ENCODE measurements around the gene CHI3L1.

Gene CHI3L1

DNA sequence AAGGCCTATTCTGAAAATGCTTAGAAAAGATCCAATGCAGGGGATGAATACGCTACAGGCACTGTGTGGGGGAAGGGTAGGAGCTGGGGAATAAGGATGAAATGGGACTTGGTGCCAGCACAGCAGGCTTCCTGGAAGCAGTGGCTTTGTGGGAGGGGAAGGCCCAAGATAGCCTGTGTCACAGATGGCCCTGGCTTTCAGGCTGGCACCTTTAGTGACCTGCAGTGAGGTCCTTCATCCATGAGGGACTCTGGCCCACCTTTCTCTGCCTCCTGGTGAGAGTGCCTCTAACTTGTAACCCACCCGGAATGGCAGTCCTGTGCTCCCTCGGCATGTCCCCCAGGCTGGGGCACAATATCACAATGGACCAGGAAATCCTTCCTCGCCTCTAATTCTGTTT is 919 bp downstream of the CHI3L1 start:
- DNase-seq (ENCODE audit: low spot score in 2 of 2) (no peak), ATAC-seq (replicated peaks; ENCODE audit: extremely low read depth, poor library complexity, severe bottlenecking) (no peak)
- H3K4me3 Mint-ChIP-seq: no peak overlapping the region
- peaks cover 29% of the 10 kb centered on the region for H3K27me3 Mint-ChIP-seq
- no peaks in the 10 kb centered on the region for H3K4me1 Mint-ChIP-seq
- no peak overlapping the region for H3K27ac Mint-ChIP-seq (ENCODE audit: low read depth)
- H3K9me3 Mint-ChIP-seq: no peaks in the 10 kb centered on the region
- no peaks in the 10 kb centered on the region for H3K36me3 Mint-ChIP-seq (ENCODE audit: insufficient read depth)

DNA sequence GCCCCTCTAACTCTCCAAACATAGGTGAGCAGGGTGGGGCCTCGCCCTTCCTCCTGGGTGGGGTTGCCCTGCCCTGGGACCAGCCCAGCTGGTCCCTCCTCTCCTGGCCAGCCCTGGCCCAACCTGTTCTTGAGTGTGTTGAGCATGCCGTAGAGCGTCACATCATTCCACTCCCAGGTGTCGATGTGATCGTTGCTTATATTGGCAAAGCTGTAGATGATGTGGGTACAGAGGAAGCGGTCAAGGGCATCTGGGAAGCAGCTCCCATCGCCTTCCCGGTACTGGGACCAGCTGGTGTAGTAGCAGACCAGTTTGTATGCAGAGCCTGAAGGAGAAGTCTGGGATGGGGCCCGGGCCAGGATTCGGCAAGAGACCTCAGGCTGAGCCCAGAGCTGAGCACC is 1.4 kb downstream of the CHI3L1 start:
- no peaks in the 10 kb centered on the region for H3K9me3 Mint-ChIP-seq
- no peaks in the 10 kb centered on the region for H3K4me1 Mint-ChIP-seq
- ATAC-seq (replicated peaks; ENCODE audit: extremely low read depth, poor library complexity, severe bottlenecking) (no peak), DNase-seq (ENCODE audit: low spot score in 2 of 2) (no peak)
- H3K4me3 Mint-ChIP-seq: no peak overlapping the region
- no peaks in the 10 kb centered on the region for H3K36me3 Mint-ChIP-seq (ENCODE audit: insufficient read depth)
- no peak overlapping the region for H3K27ac Mint-ChIP-seq (ENCODE audit: low read depth)
- peaks cover 29% of the 10 kb centered on the region for H3K27me3 Mint-ChIP-seq

DNA sequence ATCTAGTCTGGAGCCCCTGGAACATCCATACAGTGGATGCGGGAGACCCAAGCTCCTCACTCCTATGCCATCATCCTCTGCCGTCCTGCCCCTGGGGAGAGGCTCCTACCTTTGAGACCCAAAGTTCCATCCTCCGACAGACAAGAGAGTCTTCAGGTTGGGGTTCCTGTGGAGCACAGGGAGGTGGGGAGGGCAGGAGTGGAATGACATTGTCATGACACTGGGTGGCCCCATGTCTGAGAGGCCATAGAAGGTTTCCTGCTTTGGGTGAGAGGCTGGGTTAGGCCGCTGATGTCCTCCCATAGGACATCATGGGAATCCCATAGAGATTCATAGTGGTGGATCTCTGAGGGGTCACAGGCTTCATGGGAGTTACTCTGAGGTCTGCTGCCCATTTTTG is 2.0 kb downstream of the CHI3L1 start:
- H3K27ac Mint-ChIP-seq (ENCODE audit: low read depth): no peak overlapping the region
- DNase-seq (ENCODE audit: low spot score in 2 of 2) (no peak), ATAC-seq (replicated peaks; ENCODE audit: extremely low read depth, poor library complexity, severe bottlenecking) (no peak)
- H3K9me3 Mint-ChIP-seq: no peaks in the 10 kb centered on the region
- H3K27me3 Mint-ChIP-seq: peaks cover 23% of the 10 kb centered on the region
- no peaks in the 10 kb centered on the region for H3K36me3 Mint-ChIP-seq (ENCODE audit: insufficient read depth)
- H3K4me1 Mint-ChIP-seq: no peaks in the 10 kb centered on the region
- H3K4me3 Mint-ChIP-seq: no peak overlapping the region

DNA sequence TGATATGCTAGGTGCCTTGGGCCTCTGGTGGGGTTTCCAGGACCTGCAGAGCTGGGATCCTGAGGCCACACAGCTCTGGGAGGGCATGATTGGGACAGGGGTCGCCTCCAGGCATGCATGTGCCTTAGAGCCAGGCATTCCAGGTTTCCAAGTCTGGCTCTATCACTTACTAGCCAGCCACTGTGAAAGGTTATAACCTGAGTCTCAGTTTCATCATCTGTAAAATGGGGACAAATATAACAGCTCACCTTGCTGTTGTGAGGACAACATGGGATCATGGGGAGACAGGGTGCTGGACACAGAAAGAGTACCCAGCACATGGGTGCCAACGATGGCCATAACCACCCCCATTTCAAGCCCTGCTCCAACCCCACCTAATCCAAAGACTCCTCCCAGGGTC is 2.7 kb downstream of the CHI3L1 start:
- Mint-ChIP-seq H3K27ac (ENCODE audit: low read depth) (no peak overlapping the region), H3K9me3 (no peaks in the 10 kb centered on the region), H3K4me3 (no peak overlapping the region), H3K4me1 (no peaks in the 10 kb centered on the region), H3K36me3 (ENCODE audit: insufficient read depth) (no peaks in the 10 kb centered on the region), H3K27me3 (peaks cover 17% of the 10 kb centered on the region)
- no peak for ATAC-seq (replicated peaks; ENCODE audit: extremely low read depth, poor library complexity, severe bottlenecking)
- DNase-seq (ENCODE audit: low spot score in 2 of 2): no peak

DNA sequence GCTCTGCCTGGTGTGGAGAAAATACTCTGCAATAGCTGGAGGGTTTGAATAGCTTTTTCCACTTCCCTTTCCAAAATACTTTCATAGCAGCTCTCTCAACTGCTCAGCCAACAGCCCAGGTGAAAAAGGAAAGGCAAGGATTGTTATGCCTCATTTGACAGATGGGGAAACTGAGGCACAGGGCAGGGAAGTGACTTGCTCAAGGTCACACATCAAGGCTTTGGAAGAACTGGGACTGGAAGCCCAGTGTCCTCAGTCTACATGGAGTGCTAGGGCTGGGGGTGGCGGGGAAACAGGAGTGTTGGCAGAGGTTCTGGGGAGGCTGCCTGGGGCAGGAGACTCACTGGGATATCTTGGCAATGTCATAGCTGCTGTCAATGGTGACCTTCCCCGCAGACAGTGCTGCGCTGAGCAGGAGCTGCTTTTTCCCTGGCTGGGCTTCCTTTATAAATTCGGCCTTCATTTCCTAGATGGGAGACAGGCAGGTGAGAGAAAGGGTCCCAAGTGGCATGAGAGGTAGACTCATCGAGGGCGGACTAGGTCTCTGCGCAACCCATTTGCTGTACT is 4.0 kb downstream of the CHI3L1 start:
- ATAC-seq (replicated peaks; ENCODE audit: extremely low read depth, poor library complexity, severe bottlenecking) (no peak), DNase-seq (ENCODE audit: low spot score in 2 of 2) (no peak)
- H3K4me1 Mint-ChIP-seq: no peaks in the 10 kb centered on the region
- H3K4me3 Mint-ChIP-seq: no peak overlapping the region
- H3K9me3 Mint-ChIP-seq: no peaks in the 10 kb centered on the region
- H3K27me3 Mint-ChIP-seq: peaks cover 27% of the 10 kb centered on the region
- no peaks in the 10 kb centered on the region for H3K36me3 Mint-ChIP-seq (ENCODE audit: insufficient read depth)
- no peak overlapping the region for H3K27ac Mint-ChIP-seq (ENCODE audit: low read depth)

DNA sequence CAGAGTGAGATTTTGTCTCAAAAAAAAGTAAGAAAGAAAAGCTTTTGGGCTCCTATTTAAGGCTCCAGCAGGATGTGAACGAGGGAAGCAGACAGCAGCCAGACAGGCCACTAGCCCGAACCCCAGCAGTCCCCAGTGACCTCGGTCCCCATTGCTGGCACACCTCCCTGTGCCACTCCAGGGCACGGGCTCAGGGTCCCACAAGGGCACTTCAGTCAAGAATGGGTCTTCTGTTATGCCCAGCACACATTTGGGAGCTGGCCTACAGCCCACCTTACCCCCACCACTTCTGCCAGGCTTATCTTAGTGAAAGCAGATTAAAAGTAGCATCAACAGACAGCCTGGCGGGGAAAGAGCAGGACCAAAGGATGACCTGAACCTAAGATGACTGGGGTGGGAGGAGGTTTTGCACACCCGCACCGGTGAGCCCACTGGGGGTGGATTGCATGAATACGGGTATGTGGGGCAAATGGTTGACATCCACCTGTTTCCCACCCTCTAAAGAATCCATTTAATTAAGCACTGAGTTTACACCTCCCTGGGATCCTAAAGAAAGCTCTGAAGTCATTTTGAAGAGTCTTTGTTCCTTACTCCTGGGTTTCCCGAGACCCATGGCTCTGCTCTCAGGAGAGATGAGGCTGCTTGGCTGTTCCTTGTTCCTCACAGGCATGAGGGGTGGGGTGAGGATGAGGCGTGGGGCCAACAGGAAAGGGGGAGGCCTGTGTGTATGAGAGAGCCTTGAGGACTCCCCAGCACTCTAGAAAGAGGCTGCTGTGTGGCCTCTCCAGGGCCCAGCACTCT is 4.7 kb downstream of the CHI3L1 start:
- Mint-ChIP-seq H3K4me1 (no peaks in the 10 kb centered on the region), H3K27ac (ENCODE audit: low read depth) (no peak overlapping the region), H3K36me3 (ENCODE audit: insufficient read depth) (no peaks in the 10 kb centered on the region), H3K9me3 (no peaks in the 10 kb centered on the region), H3K27me3 (peaks cover 32% of the 10 kb centered on the region), H3K4me3 (no peak overlapping the region)
- DNase-seq (ENCODE audit: low spot score in 2 of 2): no peak
- ATAC-seq (replicated peaks; ENCODE audit: extremely low read depth, poor library complexity, severe bottlenecking): no peak

DNA sequence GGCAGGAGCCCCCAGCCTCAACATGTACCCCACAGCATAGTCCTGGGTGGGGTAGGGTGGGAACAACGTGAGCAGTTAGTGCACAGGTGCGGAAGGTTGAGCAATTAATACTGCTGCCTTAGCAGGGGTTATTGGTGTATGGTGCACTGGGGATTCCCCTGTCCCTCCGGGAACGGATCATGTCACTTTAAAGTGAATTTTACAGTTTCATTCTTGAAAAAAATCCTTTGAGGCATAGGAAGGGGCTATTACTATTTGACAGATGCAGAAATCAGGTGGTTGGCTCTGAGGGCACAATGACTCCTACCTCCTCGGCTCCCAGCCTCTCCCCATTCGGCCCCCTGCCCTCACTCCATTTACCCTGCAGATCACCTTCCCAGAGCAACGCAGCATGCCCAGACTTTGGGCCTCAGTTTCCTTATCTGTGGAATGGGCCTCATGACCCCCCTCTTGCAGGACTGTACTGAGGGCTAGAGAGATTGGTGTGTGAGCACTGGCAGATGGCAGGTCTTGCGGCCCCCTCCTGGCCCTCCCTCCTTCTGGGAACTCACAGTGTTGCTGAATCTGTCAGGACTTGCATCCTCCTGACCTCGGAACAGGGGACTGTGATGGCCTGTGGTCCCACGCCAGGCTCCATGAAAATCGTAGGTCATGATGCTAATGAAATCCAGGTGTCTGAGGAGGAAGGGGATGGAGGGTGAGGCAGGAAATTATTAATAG is 5.7 kb downstream of the CHI3L1 start:
- H3K27me3 Mint-ChIP-seq: peaks cover 32% of the 10 kb centered on the region
- H3K27ac Mint-ChIP-seq (ENCODE audit: low read depth): no peak overlapping the region
- no peak overlapping the region for H3K4me3 Mint-ChIP-seq
- H3K36me3 Mint-ChIP-seq (ENCODE audit: insufficient read depth): no peaks in the 10 kb centered on the region
- no peak for DNase-seq (ENCODE audit: low spot score in 2 of 2)
- ATAC-seq (replicated peaks; ENCODE audit: extremely low read depth, poor library complexity, severe bottlenecking): no peak
- no peaks in the 10 kb centered on the region for H3K4me1 Mint-ChIP-seq
- no peaks in the 10 kb centered on the region for H3K9me3 Mint-ChIP-seq

DNA sequence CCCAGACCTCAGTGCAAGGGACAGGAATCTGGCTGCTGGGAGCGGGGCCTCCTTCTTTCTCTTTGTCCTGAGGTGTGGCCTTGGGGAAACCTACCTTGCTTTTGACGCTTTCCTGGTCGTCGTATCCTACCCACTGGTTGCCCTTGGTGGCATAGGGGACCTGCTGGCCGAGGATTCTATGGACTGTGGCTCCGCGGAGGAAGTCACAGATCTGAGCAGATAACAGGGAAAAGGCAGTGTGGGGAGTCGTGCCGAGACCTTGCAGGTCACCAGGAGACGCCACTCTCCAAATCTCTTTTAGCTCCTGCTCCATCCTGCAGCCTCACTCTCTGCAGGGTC is 6.9 kb downstream of the CHI3L1 start:
- ATAC-seq (replicated peaks; ENCODE audit: extremely low read depth, poor library complexity, severe bottlenecking) (no peak), DNase-seq (ENCODE audit: low spot score in 2 of 2) (no peak)
- peaks cover 38% of the 10 kb centered on the region for H3K27me3 Mint-ChIP-seq
- no peaks in the 10 kb centered on the region for H3K9me3 Mint-ChIP-seq
- H3K36me3 Mint-ChIP-seq (ENCODE audit: insufficient read depth): no peaks in the 10 kb centered on the region
- no peak overlapping the region for H3K4me3 Mint-ChIP-seq
- no peak overlapping the region for H3K27ac Mint-ChIP-seq (ENCODE audit: low read depth)
- H3K4me1 Mint-ChIP-seq: no peaks in the 10 kb centered on the region

DNA sequence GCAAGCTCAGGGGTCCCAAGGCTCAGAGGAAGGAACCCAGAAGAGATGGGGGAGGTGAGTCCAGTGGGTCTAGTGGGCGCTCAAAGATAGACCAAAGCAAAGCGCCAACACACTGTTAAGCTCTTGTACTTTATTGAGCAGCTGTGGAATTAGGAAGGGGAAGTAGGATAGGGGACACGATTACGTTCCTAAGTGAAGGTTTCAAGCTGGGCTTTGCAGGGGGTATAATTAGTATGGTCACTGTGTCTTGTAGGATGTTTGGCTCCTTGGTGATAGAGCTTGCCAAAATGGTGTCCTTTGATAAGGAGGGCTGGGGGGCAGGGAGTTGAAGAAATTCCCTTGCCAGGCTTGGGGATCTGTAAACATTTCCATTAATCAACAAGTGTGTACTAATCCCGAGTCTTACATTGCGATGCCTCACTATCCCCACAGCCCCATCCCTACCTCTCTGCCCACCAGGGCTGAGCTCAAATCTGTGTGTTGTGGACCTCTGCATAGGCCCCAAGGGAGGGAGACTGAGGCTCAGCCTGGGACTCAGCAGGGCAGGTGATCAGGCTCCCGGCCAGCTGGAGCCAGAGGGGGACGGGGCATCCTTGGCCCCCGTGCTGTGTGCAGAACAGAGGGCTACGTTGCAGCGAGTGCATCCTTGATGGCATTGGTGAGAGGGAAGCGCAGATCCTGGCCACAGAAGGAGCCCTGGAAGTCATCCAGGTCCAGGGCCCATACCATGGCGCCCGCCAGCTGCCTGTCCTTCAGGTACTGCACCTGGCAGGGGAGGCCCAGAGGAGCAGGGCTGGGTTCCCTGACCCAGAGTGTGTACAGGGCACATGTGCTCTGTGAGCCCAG is 7.5 kb downstream of the CHI3L1 start:
- Mint-ChIP-seq H3K9me3 (no peaks in the 10 kb centered on the region), H3K36me3 (ENCODE audit: insufficient read depth) (no peaks in the 10 kb centered on the region), H3K4me1 (no peaks in the 10 kb centered on the region), H3K27ac (ENCODE audit: low read depth) (no peak overlapping the region), H3K4me3 (no peak overlapping the region), H3K27me3 (peaks cover 40% of the 10 kb centered on the region)
- no peak for DNase-seq (ENCODE audit: low spot score in 2 of 2)
- no peak for ATAC-seq (replicated peaks; ENCODE audit: extremely low read depth, poor library complexity, severe bottlenecking)

DNA sequence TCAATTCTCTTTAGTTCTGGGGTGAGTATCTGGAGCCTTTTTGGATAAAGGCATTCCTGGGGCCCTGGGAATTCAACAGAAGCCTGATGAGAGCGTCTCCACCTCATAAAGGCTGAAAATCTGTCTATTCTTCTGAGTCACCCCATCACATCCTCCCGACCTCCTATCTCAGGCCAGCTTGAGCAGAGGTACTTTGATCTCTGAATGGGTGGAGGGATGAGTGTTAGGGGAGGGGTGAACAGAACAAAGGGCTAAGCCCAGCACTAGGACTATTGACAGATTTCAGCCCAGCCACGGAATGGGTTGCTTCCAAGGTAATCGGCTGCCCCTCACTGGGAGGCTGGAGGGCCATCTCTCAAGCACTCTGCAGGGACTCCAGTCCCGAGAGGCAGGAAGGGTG is 8.4 kb downstream of the CHI3L1 start:
- DNase-seq (ENCODE audit: low spot score in 2 of 2) (no peak), ATAC-seq (replicated peaks; ENCODE audit: extremely low read depth, poor library complexity, severe bottlenecking) (no peak)
- no peak overlapping the region for H3K4me3 Mint-ChIP-seq
- H3K27ac Mint-ChIP-seq (ENCODE audit: low read depth): no peak overlapping the region
- H3K9me3 Mint-ChIP-seq: no peaks in the 10 kb centered on the region
- H3K27me3 Mint-ChIP-seq: peaks cover 47% of the 10 kb centered on the region
- no peaks in the 10 kb centered on the region for H3K36me3 Mint-ChIP-seq (ENCODE audit: insufficient read depth)
- H3K4me1 Mint-ChIP-seq: no peaks in the 10 kb centered on the region

DNA sequence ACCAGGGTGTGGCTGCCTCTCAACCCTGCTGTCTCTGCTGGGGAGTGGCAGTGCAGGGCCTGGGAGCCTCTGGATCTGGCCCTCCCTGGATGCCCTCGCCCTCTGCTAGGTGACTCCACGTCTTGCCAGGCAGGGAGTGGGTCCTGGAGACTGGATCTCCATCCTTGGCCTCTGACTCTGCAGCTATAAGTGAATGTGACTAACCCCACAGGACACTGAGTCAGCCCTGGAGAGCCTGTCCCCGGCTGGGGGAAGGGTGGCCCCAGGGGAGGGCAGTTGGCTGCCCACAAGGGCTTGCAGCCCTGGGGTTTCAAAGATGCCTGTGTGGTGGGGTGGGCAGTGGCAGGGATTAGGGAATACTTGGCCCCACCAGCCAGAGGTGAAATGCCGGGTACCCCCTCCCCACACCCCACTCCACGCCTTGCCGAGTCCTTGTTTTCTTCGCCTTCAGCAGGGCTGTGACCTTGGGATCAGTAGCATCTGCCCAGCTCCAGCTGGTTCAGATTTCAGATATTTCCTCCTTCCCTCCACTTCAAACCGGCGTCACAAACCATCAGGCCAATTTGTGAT is 8.9 kb downstream of the CHI3L1 start:
- no peak overlapping the region for H3K4me3 Mint-ChIP-seq
- H3K36me3 Mint-ChIP-seq (ENCODE audit: insufficient read depth): no peaks in the 10 kb centered on the region
- H3K9me3 Mint-ChIP-seq: no peaks in the 10 kb centered on the region
- ATAC-seq (replicated peaks; ENCODE audit: extremely low read depth, poor library complexity, severe bottlenecking) (no peak), DNase-seq (ENCODE audit: low spot score in 2 of 2) (no peak)
- H3K27me3 Mint-ChIP-seq: peaks cover 47% of the 10 kb centered on the region
- H3K4me1 Mint-ChIP-seq: no peaks in the 10 kb centered on the region
- H3K27ac Mint-ChIP-seq (ENCODE audit: low read depth): no peak overlapping the region

DNA sequence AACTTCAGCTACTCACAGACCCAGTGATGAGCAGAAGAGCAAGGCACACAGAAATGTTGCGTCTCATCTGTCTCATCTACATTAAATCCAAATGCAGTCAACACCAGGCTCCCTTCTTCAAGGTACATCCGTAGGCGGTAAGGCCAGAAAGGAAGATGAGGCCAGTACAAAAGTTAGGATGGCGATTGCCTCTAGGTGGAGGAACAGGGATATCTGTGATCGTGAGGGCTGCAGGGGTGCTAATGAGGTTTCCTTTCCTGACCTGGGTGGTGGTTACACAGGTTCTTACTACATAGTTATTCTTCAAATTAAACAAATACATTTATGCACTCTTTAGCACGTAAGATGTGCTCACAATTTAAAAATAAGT is 9.5 kb downstream of the CHI3L1 start:
- Mint-ChIP-seq H3K27ac (ENCODE audit: low read depth) (no peak overlapping the region), H3K4me3 (no peak overlapping the region), H3K36me3 (ENCODE audit: insufficient read depth) (no peaks in the 10 kb centered on the region), H3K9me3 (no peaks in the 10 kb centered on the region), H3K4me1 (no peaks in the 10 kb centered on the region), H3K27me3 (peaks cover 47% of the 10 kb centered on the region)
- DNase-seq (ENCODE audit: low spot score in 2 of 2) (no peak), ATAC-seq (replicated peaks; ENCODE audit: extremely low read depth, poor library complexity, severe bottlenecking) (no peak)

Data from central memory CD8-positive, alpha-beta T cell (primary cell).